HG03432 (cell line): Measurements from ENCODE around the gene HSF5.

Experiments used
- ATAC-seq: cut with Tn5 transposase; IDR thresholded peaks from one replicate; pipeline ENCODE4 v1.9.1; 2021; ENCODE audit warnings: mild to moderate bottlenecking, moderate library complexity; ENCODE audit not compliant: unreplicated experiment

Gene HSF5

DNA sequence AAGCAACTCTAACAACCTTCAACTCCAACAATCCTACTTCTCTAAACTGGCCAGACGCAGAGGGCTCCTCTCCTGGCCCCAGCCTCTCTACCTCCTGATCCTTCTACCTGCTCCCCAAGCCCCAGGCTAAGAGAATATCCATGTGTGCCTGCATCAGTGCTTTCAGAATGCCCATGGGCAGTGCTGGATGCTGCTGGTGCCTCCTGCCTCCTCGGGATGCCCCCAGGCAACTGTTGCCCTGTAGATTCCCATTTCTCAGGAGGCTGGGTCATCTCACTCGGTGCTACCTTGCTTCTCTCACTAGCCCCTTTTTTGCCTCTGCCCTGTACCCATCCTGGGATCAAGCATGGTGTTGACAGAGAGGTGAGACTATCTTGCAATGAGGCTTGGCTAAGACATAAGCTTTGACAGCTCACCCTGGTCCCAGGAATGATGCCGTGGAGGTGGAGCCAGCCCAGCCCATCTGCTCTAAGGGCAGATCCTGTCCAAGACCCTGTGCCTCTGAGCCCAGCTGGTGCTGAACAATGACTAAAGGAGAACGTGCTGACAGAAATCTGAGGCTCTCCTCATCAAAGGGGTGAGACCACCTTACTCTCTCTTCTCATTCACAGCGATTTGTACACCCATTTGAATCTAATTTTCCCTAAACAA lies 116.8 kb downstream of the HSF5 start:
- no peak for ATAC-seq

GRCh38 chr17:58370716-58371115 lies 117.5 kb downstream of the HSF5 start:
- ATAC-seq = no peak

- ATAC-seq = no peak
Observed at GRCh38 chr17:58370309-58370708, 117.9 kb downstream of the HSF5 start.
